GM21526 (cell line): ENCODE data around the gene ARPC3.
"Not testable (repeated sequence)": the region's sequence is repeated elsewhere in the genome, so short reads cannot be mapped to it uniquely, and the experiment has no call there.

Experiments
- ATAC-seq: cut with Tn5 transposase; IDR thresholded peaks from one replicate; pipeline ENCODE4 v1.9.1; 2021; ENCODE audit warnings: moderate library complexity; ENCODE audit not compliant: unreplicated experiment, low FRiP score

Gene ARPC3

GRCh38 chr12:110449799-110450497 lies at the start of gene ARPC3:
ARPC3 (minus strand) TSS chr12:110450337; CDS start chr12:110450260, 77 bp downstream.
- peak; percentile 85 for ATAC-seq

DNA sequence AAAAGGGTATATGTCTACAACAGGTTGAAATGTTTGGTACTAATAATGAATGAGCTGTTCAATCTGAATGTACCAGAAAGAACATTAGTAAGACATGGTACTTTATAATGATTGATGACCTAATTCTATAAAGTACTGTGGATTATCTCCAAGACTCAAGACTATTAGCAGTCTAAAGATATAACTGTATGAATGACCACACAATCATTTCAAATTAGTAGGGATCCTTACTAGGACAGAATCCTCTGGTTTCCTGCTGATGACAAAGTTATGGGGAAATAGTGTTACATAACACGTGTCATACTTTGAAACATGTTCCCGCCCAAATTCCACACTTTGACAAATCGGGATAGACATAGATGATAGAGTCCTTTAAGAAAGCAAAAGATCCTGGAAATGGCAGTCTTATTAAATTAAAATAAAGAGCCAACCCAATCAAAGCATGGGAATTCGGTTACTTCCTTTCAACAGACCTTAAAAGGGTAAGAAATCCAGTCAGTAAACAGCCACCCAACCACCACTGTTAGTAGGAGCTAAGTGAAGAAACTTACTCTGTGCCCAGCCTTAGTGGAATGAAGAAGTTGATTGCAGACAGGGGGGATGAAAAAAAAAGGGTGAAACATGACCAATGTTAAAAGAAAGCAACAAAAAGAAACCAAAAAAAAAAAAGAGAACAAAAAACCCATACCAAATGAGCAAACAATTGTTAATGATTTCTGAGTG lies 49.0 kb upstream of the ARPC3 start:
- ATAC-seq, result no peak

DNA sequence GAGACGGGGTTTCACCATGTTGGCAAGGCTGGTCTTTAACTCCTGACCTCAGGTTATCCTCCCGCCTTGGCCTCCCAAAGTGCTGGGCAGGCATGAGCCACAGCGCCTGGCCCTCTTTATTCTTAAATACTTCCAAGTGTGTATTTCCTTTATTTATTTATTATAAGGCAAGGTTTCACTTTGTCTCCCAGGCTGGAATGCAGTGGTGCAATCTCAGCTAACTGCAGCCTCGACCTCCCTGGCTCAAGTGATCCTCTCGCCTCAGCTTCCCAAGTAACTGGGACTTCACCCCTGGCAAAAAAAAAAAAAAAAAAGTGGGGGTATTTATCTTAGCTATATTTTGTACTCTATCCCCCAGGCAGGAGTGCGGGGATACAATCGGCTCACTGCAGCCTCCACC lies 25.3 kb upstream of the ARPC3 start:
- ATAC-seq, result no peak

GRCh38 chr12:110468214-110469048 lies 18.3 kb upstream of the ARPC3 start, which contains the start of the genes FAM216A and GPN3:
FAM216A (plus strand) TSS chr12:110468845; CDS start chr12:110468876, 31 bp downstream.
GPN3 (minus strand) TSS chr12:110468257; CDS start chr12:110468203, 54 bp downstream.
- ATAC-seq, result peak; percentile 66

DNA sequence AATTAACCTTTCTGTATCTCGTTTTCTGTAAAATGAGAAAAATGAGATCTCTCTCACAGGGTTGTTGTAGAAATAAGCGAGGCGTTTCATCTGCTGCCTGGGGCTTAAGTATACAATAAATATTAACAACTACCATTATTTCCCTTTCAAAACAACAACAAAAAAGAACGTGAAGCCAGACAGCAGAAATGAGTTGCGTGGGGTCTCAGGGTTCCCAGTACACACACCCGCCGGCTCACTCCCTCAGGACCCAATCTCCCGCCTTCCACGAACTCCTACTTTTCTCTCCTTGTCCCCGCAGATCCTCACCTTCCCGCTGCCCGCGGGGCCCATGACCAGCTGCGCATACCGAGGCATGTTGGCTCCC lies 17.7 kb upstream of the ARPC3 start:
- no peak for ATAC-seq

- no peak for ATAC-seq
These were observed 16.7 kb upstream of the ARPC3 start for GRCh38 chr12:110466791-110467190.

- not testable (repeated sequence) for ATAC-seq
These were observed 15.6 kb upstream of the ARPC3 start for GRCh38 chr12:110465765-110466164.

DNA sequence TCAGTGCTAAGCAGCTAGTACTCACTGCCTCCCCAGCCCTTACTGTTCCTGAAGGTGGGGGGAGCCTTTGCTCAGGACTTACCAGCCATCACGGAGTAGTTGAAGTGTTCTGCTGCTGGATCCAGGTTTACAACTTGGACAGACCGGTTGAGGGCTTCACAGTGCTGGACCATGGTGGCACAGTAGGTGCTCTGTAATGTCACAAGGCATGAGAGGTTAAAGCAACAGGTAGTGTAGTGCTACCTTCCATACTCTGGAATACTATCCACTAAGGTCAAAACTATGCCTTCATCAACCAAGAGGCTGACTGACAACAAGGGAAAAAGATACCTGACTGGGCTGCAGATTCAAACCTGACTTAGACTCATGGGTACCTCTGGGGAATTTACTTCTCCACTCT lies 14.9 kb upstream of the ARPC3 start:
- ATAC-seq, result no peak

DNA sequence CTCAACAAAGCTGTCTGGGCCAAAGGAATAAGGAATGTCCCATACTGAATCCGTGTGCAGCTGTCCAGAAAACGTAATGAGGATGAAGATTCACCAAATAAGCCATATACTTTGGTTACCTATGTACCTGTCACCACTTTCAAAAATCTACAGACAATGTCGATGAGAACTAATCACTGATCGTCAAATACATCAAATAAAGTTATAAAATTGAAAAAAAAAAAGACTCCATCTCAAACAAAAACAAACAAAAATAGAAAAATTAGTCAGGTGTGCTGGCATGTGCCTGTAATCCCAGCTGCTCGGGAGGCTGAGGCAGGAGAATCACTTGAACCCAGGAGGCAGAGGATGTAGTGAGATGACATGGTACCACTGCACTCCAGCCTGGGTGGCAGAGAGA lies 11.1 kb upstream of the ARPC3 start:
- not testable (repeated sequence) for ATAC-seq

GRCh38 chr12:110458756-110459155 lies 8.6 kb upstream of the ARPC3 start:
- no peak for ATAC-seq

- no peak for ATAC-seq
These were observed 3.6 kb upstream of the ARPC3 start for GRCh38 chr12:110453569-110454296.

DNA sequence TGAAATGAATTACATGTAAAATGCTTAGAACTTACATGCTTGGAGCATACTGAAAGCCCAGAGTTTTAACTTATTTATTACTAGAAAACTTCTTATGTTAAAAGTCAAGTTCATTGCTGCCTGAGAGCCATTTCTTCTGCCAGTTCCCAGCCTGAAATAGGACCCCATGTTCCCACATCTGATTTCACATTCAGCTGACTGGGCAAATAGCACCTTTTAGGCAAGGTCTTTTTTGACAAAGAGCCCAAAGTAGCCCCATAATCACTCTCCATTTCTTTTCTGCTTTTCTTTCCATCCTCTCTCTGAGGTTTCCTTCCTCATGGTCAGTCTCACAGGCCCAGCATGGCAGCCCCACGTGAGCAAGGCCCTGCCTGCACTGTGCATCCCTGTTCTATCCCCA lies 1.1 kb upstream of the ARPC3 start:
- ATAC-seq, result no peak

GRCh38 chr12:110444455-110444854 lies 5.7 kb downstream of the ARPC3 start:
- ATAC-seq, result no peak

DNA sequence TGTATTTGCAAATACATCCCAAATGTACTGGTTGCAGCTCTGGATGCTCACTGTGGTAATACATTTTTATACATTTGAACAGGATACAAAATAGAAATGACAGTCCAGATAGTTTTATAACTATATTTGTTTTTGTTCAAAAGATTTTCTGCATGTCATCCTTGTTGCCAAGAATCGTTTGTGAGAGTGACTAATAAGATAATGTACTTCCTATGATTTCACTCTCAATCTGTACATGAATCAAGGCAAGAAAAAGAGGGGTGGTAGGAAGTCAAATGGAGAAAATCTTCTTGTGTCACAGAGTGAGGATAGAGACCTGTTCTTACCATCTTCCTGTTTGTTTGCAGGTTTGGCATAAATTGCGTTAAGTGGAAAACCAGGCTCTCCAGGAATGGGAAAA lies 13.9 kb downstream of the ARPC3 start:
- ATAC-seq, result no peak

GRCh38 chr12:110431957-110432587 lies 18.1 kb downstream of the ARPC3 start:
- no peak for ATAC-seq

DNA sequence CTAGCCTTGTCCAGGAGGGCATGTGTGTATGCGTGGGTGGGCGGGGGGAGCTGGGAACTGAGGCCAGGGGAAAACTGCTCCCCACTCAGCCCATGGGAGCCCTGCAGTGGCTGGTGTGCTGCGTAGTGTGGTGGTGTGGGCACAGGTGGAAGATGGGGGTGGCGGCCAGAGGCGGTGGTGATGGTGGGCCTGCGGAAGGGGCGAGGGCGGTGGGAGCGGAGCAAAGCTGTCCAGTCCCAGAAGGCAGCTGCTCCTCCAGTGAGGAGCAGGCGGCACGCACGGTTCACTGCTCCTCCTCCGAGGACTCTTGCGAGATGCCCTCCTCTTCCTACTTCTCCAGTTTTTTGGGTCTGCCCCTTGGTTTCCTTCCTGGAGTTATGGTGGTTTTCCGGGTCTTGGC lies 20.5 kb downstream of the ARPC3 start:
- ATAC-seq, result not testable (repeated sequence)

DNA sequence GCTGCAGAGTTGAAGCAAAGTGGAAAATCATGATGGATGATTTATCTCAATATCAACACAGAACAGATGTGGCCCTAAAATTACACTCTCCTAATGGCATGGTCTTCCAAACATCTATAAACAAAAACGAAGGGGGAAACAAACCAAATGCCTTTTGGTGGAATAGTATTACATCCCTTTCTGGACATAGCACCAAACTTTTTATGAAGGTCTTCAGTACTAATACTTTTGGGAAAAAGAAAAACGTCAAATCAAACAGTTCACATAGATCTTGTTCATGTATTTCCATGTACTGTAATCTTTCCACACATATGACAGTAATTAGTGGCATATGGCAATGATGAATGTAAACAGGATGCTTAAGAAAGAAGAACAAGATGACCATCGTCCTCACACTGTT lies 23.7 kb downstream of the ARPC3 start:
- ATAC-seq, result no peak

DNA sequence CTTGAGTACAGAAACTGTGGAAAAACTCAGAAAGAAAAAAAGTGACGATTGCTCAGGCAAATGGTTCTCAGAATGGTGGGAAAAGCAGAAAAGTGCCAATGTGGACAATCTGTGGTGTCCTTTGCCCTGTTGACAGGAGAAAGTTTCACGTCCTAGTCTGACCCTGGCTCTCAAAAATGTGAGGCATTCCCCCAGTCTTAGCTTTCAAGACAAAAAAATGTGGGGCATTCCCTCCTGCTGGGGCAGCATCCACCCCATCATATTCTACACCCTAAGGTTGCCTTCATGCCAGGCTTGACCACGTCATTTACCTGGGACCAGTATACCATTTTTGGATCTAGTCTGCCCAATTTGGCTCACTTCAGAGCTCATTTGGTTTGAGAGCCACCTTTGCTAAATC lies 25.9 kb downstream of the ARPC3 start:
- ATAC-seq, result no peak

DNA sequence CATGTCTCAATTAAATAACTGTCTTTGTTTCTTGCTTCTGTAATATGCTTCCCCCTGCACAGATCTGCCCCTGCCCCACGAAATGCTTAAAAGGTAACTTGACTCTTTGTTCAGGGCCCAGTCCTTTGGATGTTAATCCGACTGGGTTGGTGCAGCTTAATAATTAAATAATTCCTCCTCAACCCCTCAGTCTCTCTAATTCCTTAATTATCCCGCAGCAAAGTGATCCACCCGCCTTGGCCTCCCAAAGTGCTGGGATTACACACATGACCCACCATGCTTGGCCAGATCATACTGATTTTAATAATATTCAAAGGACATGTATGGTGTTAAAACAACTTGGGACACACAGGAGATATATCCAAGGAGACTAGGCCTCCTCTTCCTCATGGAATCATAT lies 28.4 kb downstream of the ARPC3 start:
- ATAC-seq, result no peak

DNA sequence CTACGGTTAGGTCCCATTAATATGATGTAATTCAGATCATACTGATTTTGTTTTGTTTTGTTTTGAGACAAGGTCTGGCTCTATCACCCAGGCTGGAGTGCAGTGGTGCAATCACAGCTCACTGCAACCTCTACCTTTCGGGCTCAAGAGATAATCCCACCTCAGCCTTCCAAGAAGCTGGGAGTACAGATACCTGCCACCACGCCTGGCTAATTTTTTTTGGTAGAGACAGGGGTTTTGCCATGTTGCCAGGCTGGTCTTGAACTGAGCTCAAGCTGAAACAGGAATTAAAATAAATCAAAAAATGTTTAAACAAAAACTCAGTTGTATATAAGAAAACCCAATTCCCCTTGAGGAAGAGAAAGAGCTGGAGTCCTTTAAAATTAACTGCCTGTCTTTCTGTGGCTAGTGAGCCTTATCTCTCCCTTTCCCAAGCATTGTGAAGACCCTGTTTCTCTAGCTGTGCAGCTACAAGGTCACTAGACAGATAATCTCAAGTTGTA lies 28.9 kb downstream of the ARPC3 start:
- no peak for ATAC-seq
